Measurements from ENCODE around the gene RALGPS2.

The RALGPS2 gene

DNA sequence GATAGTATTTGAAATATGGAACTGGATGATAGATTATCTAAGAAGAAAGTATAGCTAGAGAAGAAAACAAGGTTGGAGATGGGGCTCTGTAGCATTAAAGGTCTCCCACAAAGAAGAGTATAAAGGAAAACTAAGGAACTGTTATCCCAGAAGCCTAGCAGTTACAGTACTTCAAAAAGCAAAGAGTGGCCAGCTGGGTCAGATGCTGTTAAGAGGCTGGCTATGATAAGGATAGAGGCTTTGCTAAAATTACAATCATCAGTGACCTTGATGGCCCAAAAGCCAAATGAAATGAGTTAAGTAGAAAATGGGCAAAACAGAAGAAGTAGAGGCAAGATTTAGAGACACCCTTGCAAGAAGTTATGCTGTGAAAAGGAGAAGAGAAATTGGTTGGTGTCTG lies 170.9 kb downstream of the RALGPS2 start:
- ChIA-PET CTCF (interaction anchor here (1.1 kb wide), 1 partner anchor 107 kb away, joined by 3 read pairs; no protein-coding TSS in a partner anchor), POLR2A (no interaction called here)
- TF ChIP-seq, protein P1, sequence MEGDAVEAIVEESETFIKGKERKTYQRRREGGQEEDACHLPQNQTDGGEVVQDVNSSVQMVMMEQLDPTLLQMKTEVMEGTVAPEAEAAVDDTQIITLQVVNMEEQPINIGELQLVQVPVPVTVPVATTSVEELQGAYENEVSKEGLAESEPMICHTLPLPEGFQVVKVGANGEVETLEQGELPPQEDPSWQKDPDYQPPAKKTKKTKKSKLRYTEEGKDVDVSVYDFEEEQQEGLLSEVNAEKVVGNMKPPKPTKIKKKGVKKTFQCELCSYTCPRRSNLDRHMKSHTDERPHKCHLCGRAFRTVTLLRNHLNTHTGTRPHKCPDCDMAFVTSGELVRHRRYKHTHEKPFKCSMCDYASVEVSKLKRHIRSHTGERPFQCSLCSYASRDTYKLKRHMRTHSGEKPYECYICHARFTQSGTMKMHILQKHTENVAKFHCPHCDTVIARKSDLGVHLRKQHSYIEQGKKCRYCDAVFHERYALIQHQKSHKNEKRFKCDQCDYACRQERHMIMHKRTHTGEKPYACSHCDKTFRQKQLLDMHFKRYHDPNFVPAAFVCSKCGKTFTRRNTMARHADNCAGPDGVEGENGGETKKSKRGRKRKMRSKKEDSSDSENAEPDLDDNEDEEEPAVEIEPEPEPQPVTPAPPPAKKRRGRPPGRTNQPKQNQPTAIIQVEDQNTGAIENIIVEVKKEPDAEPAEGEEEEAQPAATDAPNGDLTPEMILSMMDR (IDR thresholded peaks at IDR 0.05; ENCODE audit: insufficient read depth, low read length, missing control alignments): no peak
- DNase-seq (ENCODE audit: low read depth, low spot score): no peak
- H3K4me3 ChIP-seq (ENCODE audit: low read depth, low read length): no peak overlapping the region

DNA sequence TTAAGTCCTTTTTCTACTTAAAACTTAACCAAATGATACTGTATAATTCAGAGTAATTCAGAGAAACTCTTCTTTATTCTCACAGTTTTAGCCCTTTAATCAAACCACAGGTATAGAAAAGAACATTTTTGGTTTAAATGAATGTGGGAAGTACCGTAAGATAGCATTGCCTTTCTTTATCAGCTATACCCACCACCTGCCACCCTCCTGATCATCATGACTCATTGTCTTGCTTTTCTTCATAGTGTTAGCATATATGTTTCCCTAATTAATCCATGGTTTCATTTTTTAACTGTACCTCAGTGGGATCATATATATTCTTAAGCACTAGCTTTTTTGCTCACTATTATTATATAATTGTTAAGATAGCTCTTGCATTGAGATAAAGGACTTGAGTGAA lies 173.4 kb downstream of the RALGPS2 start:
- CTCF ChIA-PET: interaction anchor here (0.9 kb wide), 1 partner anchor 104 kb away, joined by 4 read pairs; no protein-coding TSS in a partner anchor
- TF ChIP-seq, protein P1 (IDR thresholded peaks at IDR 0.05; ENCODE audit: insufficient read depth, low read length, missing control alignments): no peak
- POLR2A ChIA-PET: interaction anchor here (0.5 kb wide), 1 partner anchor 40 kb away, joined by 3 read pairs; no protein-coding TSS in a partner anchor
- H3K4me3 ChIP-seq (ENCODE audit: low read depth, low read length): no peak overlapping the region
- no peak for DNase-seq (ENCODE audit: low read depth, low spot score)

DNA sequence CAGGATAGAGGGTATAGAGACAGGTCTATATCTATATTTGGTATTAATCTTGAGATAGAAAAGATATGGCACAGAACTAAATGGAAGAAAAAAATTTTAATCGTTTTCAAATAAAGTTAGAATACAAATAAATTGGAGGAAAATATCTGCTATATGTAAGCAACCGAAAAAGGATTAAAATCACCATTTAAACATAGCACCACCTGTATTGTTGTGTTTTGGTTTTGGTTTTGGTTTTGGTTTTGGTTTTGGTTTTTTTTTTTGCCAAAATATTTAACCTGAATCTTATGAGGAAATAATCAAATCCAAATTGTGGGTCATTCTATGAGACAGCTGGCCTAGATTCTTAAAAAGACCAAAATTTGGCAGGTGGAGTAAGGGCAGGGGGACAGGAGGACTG lies 174.4 kb downstream of the RALGPS2 start:
- CTCF ChIA-PET: interaction anchor here (0.9 kb wide), 1 partner anchor 103 kb away, joined by 4 read pairs; no protein-coding TSS in a partner anchor
- POLR2A ChIA-PET: no interaction called here

DNA sequence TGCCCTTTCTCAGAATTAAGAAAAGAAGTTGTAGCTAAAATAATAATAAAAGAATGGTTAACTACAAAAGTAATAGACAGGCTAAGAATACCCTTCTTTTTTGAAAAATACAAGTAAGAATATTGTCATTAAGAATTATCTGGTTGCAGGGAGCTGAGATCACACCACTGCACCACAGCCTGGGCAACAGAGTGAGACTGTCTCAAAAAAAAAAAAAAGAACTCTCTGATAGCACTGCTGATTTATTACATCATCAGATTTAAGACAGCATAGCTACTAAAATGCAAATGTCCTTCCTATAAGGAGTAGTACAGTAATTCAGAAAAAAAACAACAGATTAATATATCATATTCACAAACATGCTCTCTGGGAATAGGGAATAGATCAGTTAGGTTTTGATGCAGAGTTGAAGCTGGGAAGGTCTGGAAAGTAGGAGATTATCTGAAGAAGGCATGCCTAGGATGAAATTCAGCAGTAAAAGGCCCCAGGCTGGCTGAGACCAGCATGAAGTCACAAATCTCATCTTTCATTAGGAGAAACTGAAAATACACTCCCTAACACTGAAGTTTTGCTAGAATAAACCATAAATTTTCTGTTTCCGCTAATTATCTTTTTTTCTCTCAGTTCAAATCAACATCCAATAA lies 176.6 kb downstream of the RALGPS2 start:
- DNase-seq (ENCODE audit: low read depth, low spot score): no peak
- TF ChIP-seq, protein P1 (IDR thresholded peaks at IDR 0.05; ENCODE audit: insufficient read depth, low read length, missing control alignments): no peak
- ChIA-PET CTCF (interaction anchor here (1.2 kb wide), 1 partner anchor 9 kb away, joined by 3 read pairs; no protein-coding TSS in a partner anchor), POLR2A (no interaction called here)
- H3K4me3 ChIP-seq (ENCODE audit: low read depth, low read length): no peak overlapping the region

More for the DNA sequence above, 174.4 kb downstream of the RALGPS2 start:
- TF ChIP-seq, protein P1 (IDR thresholded peaks at IDR 0.05; ENCODE audit: insufficient read depth, low read length, missing control alignments): no peak
- no peak for DNase-seq (ENCODE audit: low read depth, low spot score)
- H3K4me3 ChIP-seq (ENCODE audit: low read depth, low read length): no peak overlapping the region

GRCh38 chr1:178908358-178908757 lies 183.3 kb downstream of the RALGPS2 start:
- TF ChIP-seq, protein P1 (IDR thresholded peaks at IDR 0.05; ENCODE audit: insufficient read depth, low read length, missing control alignments): no peak
- peak; percentile 62 for DNase-seq (ENCODE audit: low read depth, low spot score)
- ChIA-PET POLR2A (no interaction called here), CTCF (no interaction called here)
- no peak overlapping the region for H3K4me3 ChIP-seq (ENCODE audit: low read depth, low read length)

- POLR2A ChIA-PET: no interaction called here
- no peak for DNase-seq (ENCODE audit: low read depth, low spot score)
- H3K4me3 ChIP-seq (ENCODE audit: low read depth, low read length): no peak overlapping the region
- TF ChIP-seq, protein P1 (IDR thresholded peaks at IDR 0.05; ENCODE audit: insufficient read depth, low read length, missing control alignments): no peak
- CTCF ChIA-PET: interaction anchor here (1.4 kb wide), 1 partner anchor 14 kb away, joined by 3 read pairs; no protein-coding TSS in a partner anchor
These were observed 185.0 kb downstream of the RALGPS2 start for GRCh38 chr1:178910023-178910422.

All from AG04449 (cell line).